HEK293T (cell line): ENCODE measurements around the gene HIGD2A.

Experiments
- FOXA1 ChIP-seq: fragments of 450-650 bp; IDR thresholded peaks from 2 replicates; pipeline ENCODE4 v1.6.1; 2016; ENCODE audit warnings: mild to moderate bottlenecking
- FOXM1 ChIP-seq: fragments of 450-650 bp; IDR thresholded peaks from 2 replicates; pipeline ENCODE4 v1.6.1; 2017; ENCODE audit warnings: mild to moderate bottlenecking, borderline replicate concordance
- HDGF ChIP-seq: fragments of 450-650 bp; IDR thresholded peaks from 2 replicates; pipeline ENCODE4 v1.6.1; 2017; ENCODE audit warnings: antibody characterized with exemption, borderline replicate concordance
- L3MBTL2 ChIP-seq: fragments of 450-650 bp; conservative IDR thresholded peaks from 2 replicates; pipeline ENCODE4 v1.6.1; 2016; ENCODE audit warnings: mild to moderate bottlenecking
- SUZ12 ChIP-seq: fragments of 450-650 bp; IDR thresholded peaks from 2 replicates; pipeline ENCODE4 v1.6.1; 2016; ENCODE audit warnings: mild to moderate bottlenecking

GRCh38 chr5:176429972-176430371 lies 41.4 kb downstream of the HIGD2A start:
- no peak for TF ChIP-seq L3MBTL2
- TF ChIP-seq HDGF = no peak
- no peak for TF ChIP-seq FOXM1
- no peak for TF ChIP-seq SUZ12
- no peak for TF ChIP-seq FOXA1
